Lower lobe of right lung (tissue), 2 donors: ENCODE results near the gene ABCF1. TPM values are rescaled to one million over a fixed set of nuclear protein-coding genes. Genes with fewer than 3 reads are reported as not detected.

Experiments used
- ATAC-seq, 2 donors: fragments of 200-7000 bp; cut with Tn5 transposase; one replicate each; pipeline ENCODE4 v1.9.1; 2020 to 2022; ENCODE audit warnings: mild to moderate bottlenecking in 2 of 2, moderate library complexity in 2 of 2
- DNase-seq: peaks from one replicate; pipeline ENCODE4 v3.0.0-alpha.2; 2020
- H3K27ac ChIP-seq: fragments of 200-600 bp; one replicate; pipeline ENCODE4 v1.8.0; 2022
- H3K27me3 ChIP-seq: fragments of 200-600 bp; one replicate; pipeline ENCODE4 v1.8.0; 2022; ENCODE audit warnings: low read depth
- H3K36me3 ChIP-seq: fragments of 200-600 bp; one replicate; pipeline ENCODE4 v1.8.0; 2022; ENCODE audit warnings: mild to moderate bottlenecking
- H3K4me1 ChIP-seq: fragments of 200-600 bp; one replicate; pipeline ENCODE4 v1.8.0; 2022
- H3K4me3 ChIP-seq: fragments of 200-600 bp; one replicate; pipeline ENCODE4 v1.8.0; 2022; ENCODE audit warnings: mild to moderate bottlenecking
- H3K9me3 ChIP-seq: fragments of 200-600 bp; one replicate; pipeline ENCODE4 v1.8.0; 2022
- intact Hi-C: fragments of 100-400 bp; cut with DNase I; formaldehyde crosslinking; loops from one replicate; pipeline ENCODE4 v1.11.0; 2022
- total RNA-seq: library from RNA; stranded (reverse); fragmentation: NEBNext Ultra II Directional; extraction: Animal tissue kit (Norgen Biotek cat#: 25700); gene quantifications from one replicate; pipeline ENCODE4 v1.2.1, GENCODE V29; 2021
- TF ChIP-seq, protein P1 (sequence below): fragments of 200-600 bp; IDR thresholded peaks from one replicate; pipeline ENCODE4 v1.8.0; 2022; ENCODE audit warnings: antibody characterized with exemption, mild to moderate bottlenecking
- donor health status: DM: no; HTN: yes; CAD: no; lungs with severe emphysema.

ABCF1 gene
- total RNA-seq, 1 donor from 2014 or later: 40.0 TPM

DNA sequence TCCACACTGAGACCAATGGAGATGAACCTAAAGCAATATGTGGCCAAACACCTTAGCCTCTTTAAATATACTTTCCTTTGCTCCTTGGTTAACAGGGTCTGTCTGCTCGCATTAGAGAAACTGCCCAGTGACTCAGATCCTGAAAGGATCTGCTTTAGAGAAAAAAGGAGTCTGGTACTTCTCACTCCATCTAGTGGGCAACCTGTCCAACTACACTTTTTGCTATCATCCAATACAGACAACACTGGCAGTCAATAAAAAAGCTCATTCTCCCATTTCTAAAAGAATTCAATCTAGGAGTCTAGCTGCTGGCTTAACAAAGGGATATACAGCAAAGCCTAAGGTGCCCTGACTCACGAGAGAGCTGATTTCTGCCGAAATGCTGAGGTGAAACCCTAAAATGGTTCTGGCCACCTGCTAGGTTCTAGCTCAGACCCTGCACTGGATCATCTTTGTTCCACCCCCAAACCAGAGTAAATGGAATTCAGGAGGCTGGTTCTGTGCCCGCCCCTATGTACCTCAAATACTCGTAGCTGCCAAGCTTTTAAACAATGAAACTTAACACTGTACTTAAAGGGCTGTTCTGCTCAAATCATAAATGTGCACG, 26.5 kb upstream of the ABCF1 start:
- TF ChIP-seq, protein P1, sequence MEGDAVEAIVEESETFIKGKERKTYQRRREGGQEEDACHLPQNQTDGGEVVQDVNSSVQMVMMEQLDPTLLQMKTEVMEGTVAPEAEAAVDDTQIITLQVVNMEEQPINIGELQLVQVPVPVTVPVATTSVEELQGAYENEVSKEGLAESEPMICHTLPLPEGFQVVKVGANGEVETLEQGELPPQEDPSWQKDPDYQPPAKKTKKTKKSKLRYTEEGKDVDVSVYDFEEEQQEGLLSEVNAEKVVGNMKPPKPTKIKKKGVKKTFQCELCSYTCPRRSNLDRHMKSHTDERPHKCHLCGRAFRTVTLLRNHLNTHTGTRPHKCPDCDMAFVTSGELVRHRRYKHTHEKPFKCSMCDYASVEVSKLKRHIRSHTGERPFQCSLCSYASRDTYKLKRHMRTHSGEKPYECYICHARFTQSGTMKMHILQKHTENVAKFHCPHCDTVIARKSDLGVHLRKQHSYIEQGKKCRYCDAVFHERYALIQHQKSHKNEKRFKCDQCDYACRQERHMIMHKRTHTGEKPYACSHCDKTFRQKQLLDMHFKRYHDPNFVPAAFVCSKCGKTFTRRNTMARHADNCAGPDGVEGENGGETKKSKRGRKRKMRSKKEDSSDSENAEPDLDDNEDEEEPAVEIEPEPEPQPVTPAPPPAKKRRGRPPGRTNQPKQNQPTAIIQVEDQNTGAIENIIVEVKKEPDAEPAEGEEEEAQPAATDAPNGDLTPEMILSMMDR: peak; percentile 74
- no peak overlapping the region for H3K4me3 ChIP-seq
- intact Hi-C loops: loop anchor here (10.0 kb wide), 1 partner anchor 60 kb away; the partner anchor contains the start of gene HLA-E
- ATAC-seq: peak; percentile 64 to 70
- H3K4me1 ChIP-seq: peaks cover 31% of the 10 kb centered on the region
- DNase-seq: no peak
- no peaks in the 10 kb centered on the region for H3K27me3 ChIP-seq
- H3K36me3 ChIP-seq: peaks cover 48% of the 10 kb centered on the region
- H3K27ac ChIP-seq: no peak overlapping the region
- H3K9me3 ChIP-seq: no peaks in the 10 kb centered on the region

DNA sequence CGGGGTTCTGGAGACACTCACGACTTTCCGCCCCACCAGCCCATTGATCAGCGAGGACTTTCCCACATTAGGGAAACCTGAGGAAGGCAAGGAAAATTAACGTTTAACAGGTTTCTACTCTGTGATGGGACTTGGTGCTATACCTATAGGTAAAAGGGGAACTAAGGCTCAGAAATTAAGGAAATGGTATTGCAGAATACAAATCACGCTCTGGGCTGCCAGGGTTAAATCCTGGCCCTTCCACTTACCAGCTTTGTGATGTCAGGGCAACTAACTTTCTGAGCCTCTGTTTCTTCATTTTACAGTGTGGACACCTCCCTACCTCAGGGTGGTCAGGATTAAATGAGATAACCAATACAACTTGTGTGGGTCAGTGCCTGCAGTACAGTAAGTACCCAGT, 23.8 kb upstream of the ABCF1 start:
- Histone ChIP-seq H3K4me1 (peaks cover 22% of the 10 kb centered on the region), H3K9me3 (no peaks in the 10 kb centered on the region), H3K4me3 (no peak overlapping the region), H3K27ac (no peak overlapping the region), H3K27me3 (no peaks in the 10 kb centered on the region), H3K36me3 (peaks cover 75% of the 10 kb centered on the region)
- TF ChIP-seq, protein P1: no peak
- ATAC-seq: no peak
- intact Hi-C loops: loop anchor here (10.0 kb wide), 1 partner anchor 63 kb away; the partner anchor contains the start of gene HLA-E
- DNase-seq: no peak

DNA sequence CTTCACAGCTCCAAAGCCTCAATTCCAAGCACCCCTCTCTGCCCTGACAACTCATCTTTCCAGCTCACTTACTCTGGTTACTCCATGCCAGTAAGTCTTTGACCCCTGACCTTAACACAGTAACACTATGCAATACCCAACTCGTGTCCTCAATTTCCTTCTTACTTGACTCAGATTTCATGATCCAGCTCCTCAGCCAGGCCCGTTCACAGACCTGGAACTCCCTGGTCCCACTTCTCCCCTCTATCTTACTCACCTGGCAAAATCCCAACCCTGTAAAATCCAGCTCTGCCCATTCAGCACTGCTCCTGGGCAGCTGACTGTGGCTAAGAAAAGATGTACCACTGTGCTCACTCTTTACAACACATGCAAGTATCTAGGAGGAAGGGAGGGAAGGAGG, 22.9 kb upstream of the ABCF1 start:
- peaks cover 13% of the 10 kb centered on the region for H3K4me1 ChIP-seq
- H3K4me3 ChIP-seq: no peak overlapping the region
- H3K9me3 ChIP-seq: no peaks in the 10 kb centered on the region
- intact Hi-C loops: loop anchor here (10.0 kb wide), 1 partner anchor 64 kb away; the partner anchor contains the start of gene HLA-E
- DNase-seq (no peak), ATAC-seq (no peak)
- H3K27ac ChIP-seq: no peak overlapping the region
- TF ChIP-seq, protein P1: no peak
- H3K36me3 ChIP-seq: peaks cover 84% of the 10 kb centered on the region
- no peaks in the 10 kb centered on the region for H3K27me3 ChIP-seq

DNA sequence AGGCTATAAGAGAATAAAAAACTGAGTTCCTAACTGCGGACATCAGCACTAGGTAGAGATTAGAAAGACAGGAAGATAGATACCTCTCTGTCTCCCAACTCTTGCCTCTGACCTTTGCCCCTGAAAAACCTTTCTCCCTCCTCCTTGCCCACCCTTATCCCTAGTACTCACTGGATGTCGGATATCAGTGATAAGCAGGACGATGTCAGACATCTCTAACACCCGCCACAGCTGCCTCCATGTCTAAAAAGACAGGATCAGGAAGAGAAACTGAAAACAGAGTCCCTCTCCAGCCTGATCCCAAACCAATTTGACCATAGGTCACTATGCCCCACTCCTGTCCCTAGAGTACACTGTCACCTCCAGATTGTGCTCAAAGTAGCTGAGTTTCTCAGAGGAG, 16.8 kb upstream of the ABCF1 start:
- TF ChIP-seq, protein P1: no peak
- ATAC-seq (no peak), DNase-seq (no peak)
- H3K4me1 ChIP-seq: peaks cover 24% of the 10 kb centered on the region
- peak overlapping the region; percentile 92 for H3K4me3 ChIP-seq
- H3K27me3 ChIP-seq: no peaks in the 10 kb centered on the region
- no peaks in the 10 kb centered on the region for H3K9me3 ChIP-seq
- peaks cover 52% of the 10 kb centered on the region for H3K36me3 ChIP-seq
- intact Hi-C loops: no loop called here
- H3K27ac ChIP-seq: peak overlapping the region; percentile 98

DNA sequence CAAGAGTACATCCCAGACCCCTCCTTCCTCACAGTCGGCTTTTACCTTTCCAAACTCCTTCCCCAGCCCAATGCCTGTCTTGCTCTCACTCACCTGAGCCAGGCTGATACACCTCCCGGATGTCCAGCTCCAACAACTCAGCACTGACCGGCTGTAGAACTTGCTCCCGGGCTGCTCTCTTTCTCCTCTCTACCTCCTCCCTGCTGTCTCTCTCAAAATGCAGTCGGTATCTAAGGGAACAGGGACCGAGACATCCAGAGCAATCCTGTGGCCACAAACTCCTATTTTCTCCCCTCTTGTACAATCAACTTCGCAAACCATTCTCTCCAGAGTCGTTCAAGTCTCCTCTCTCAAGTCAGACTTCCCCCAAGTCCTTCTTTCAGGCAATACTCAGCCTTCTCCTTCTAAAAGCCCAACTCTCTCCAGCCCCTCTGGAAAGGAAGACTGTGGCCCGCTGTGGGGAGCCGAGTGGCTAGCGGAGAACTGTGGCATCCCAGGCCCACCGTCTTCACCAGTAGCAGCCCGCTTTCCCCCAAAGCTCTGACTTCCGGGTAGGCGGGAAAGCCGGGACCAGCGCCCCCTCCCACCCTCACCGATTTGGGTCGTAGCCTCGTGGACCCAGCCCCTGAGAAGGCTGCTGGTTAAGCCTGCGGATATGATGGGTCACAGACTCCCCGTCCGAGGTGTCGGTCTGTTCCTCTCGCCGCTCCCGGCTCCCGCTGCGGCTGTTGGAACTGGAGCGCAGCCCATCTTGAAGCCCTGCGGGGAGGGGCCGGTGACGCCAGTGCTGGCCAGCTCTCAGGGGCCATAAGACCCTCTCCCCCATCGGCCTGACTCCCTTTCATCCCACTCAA, 16.1 kb upstream of the ABCF1 start:
- TF ChIP-seq, protein P1: no peak
- Histone ChIP-seq H3K4me1 (peaks cover 24% of the 10 kb centered on the region), H3K27me3 (no peaks in the 10 kb centered on the region), H3K36me3 (peaks cover 45% of the 10 kb centered on the region), H3K27ac (peak overlapping the region; percentile 98), H3K9me3 (no peaks in the 10 kb centered on the region), H3K4me3 (peak overlapping the region; percentile 92)
- peak; percentile 65 for DNase-seq
- ATAC-seq: peak; percentile 14 to 20
- intact Hi-C loops: no loop called here
